ENCODE measurements around the gene VAV2. TPM values are rescaled to one million over a fixed set of nuclear protein-coding genes. Genes with fewer than 3 reads are reported as not detected.

Gene VAV2
- total RNA-seq, 1 experiment from 2014 or later: 4.4 TPM

- in situ Hi-C loops (cut with HindIII; ENCODE audit: low pct_unique_long_range_greater_than_20kb, low sequenced_read_pairs): loop anchor here (25.0 kb wide), 1 partner anchor 231 kb away; no protein-coding TSS in a partner anchor
- DNase-seq (ENCODE audit: low read depth, low spot score): no peak
These were observed 210.9 kb downstream of the VAV2 start for GRCh38 chr9:133780962-133781827.

DNA sequence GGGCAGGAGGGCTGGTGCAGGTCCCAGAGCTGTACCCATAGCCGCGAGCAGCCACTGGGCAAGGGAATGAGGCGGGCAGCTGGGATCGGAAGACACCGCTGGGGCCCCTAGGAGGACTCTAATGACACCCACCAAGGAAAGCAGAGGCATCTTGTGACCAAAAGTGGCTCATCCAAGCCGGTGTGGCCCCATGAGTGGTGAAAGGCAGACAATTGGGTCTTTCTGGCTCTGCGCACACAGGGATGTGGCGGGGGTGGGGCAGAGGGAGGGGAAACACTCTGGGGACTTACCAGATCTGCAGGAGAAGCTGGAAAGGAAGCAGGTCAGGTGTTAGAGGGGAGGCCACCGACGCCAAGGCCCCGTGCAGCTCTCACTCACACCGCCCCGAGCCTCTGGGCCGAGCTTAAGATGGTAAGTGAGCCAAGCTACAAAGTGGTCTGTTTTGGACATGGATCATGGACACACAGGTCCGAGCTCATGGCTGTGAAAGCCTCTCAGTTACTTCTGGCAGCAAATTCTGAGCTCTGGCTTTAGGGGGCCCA lies 211.6 kb downstream of the VAV2 start:
- DNase-seq (ENCODE audit: low read depth, low spot score): no peak
- in situ Hi-C loops (cut with HindIII; ENCODE audit: low pct_unique_long_range_greater_than_20kb, low sequenced_read_pairs): loop anchor here (25.0 kb wide), 1 partner anchor 232 kb away; no protein-coding TSS in a partner anchor

DNA sequence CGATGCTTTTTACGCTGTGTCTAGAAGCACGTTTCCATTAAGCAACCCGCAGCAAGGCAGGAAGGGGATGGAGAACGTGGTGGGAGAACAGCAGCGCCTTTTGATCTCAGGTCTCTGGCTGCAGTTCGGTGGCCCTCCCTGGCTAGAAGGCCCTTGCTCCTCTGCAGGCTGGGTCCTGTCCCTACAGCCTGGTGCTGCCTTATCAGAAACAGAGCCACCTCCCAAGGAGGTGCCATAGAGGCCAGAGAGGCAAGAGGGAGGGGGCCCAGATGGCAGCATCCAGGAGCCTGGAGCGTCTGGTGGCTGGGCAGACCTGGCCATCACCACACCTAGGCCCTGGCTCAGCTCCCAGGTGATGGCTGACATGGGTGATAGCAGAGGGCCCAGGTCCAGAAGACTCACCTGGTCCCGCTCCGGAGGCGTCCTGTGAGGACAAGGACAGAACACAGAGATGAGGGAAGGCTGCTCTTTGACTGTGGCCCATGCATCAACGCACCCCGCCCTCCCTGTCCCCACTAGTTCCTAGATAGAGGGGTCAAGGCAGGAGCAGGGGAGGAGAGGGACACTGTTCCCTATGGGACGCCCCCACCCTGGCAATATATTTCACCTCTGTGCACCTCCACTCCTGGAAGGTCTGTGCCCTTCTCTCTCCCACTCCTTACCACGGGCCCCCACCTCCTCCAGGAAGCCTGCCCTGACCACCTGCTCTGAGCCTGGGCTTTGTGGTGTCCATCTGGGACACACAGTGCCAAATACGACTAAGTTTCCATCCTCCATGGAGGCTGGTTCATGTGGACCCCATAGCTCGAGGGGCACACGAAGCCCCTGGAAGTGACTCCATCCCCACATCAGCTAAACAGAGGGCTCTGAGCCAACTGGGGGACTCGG lies 212.4 kb downstream of the VAV2 start:
- no peak for DNase-seq (ENCODE audit: low read depth, low spot score)
- in situ Hi-C loops (cut with HindIII; ENCODE audit: low pct_unique_long_range_greater_than_20kb, low sequenced_read_pairs): loop anchor here (25.0 kb wide), 1 partner anchor 233 kb away; no protein-coding TSS in a partner anchor

DNA sequence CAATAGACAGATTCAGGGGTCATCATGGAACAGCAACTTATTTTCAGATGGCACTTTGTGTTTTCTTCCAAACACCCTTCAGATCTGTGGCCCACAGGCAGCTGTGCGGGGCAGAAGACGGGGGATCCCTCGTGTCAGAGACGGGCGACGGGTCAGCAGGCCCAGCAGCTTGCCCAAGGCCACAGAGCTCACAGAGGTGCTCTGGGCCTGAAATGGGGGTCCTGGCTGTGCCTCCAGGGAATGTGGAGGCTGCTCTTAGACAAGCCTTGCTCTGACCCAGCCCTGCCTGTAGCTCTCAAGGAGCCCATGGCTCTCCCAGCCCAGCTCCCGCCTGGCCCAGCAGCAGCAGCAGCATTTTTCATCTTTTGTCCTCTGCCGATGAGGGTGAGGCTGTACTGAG lies 213.0 kb downstream of the VAV2 start:
- in situ Hi-C loops (cut with HindIII; ENCODE audit: low pct_unique_long_range_greater_than_20kb, low sequenced_read_pairs): loop anchor here (25.0 kb wide), 1 partner anchor 233 kb away; no protein-coding TSS in a partner anchor

DNA sequence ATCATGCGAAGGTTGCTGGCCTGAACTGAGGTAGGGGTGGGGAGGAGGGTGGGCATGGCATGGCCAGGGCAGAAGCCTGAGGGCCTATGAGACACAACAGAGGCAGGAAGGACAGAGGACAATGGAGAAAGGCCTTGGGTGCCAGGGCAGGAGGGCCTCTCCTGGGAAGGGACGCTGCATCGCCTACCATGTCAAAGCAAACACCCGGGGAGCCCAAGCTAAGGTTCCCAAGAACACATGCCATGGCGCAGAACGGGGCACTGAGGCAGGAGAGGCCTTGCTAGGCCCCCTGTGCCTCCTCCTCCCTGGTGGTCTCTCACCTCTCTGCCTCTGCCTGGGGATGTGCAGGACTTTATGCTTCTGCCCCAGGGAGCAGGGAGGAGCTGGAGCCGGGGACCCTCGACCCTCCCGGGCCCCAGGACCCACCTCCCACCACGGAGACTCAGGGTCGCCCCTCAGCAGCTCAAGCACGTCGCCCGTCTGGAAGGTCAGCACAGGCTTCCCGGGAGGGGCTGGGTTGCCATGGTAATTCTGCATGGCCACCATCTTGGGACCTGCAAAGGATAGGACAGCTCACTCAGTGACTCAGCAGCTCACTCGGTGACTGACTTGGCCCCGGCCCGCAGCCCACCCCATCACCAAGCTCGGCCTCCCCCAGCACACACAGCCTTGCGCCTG lies 213.6 kb downstream of the VAV2 start:
- in situ Hi-C loops (cut with HindIII; ENCODE audit: low pct_unique_long_range_greater_than_20kb, low sequenced_read_pairs): loop anchor here (25.0 kb wide), 1 partner anchor 234 kb away; no protein-coding TSS in a partner anchor
- no peak for DNase-seq (ENCODE audit: low read depth, low spot score)

More for the DNA sequence above, 213.0 kb downstream of the VAV2 start:
- no peak for DNase-seq (ENCODE audit: low read depth, low spot score)

DNA sequence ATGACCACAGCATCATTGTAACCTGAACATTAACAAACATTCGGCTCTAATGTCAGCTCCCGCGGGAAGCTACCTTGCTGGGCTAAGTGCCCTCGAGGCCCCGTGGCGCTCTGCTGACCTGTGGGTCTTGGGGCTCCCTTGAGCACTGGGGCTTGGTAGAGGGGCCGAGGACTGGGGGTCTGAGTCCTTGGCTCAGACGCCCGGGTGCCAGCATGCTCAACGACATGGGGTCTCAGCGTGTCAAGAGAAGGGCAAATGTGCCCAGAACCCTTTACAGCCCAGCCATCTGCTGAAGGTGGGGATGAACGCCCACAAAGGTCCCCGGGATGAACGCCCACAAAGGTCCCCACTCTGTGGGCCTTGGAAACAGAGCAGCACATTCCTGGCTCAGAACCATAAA lies 214.3 kb downstream of the VAV2 start:
- in situ Hi-C loops (cut with HindIII; ENCODE audit: low pct_unique_long_range_greater_than_20kb, low sequenced_read_pairs): loop anchor here (25.0 kb wide), 1 partner anchor 234 kb away; no protein-coding TSS in a partner anchor
- DNase-seq (ENCODE audit: low read depth, low spot score): no peak

DNA sequence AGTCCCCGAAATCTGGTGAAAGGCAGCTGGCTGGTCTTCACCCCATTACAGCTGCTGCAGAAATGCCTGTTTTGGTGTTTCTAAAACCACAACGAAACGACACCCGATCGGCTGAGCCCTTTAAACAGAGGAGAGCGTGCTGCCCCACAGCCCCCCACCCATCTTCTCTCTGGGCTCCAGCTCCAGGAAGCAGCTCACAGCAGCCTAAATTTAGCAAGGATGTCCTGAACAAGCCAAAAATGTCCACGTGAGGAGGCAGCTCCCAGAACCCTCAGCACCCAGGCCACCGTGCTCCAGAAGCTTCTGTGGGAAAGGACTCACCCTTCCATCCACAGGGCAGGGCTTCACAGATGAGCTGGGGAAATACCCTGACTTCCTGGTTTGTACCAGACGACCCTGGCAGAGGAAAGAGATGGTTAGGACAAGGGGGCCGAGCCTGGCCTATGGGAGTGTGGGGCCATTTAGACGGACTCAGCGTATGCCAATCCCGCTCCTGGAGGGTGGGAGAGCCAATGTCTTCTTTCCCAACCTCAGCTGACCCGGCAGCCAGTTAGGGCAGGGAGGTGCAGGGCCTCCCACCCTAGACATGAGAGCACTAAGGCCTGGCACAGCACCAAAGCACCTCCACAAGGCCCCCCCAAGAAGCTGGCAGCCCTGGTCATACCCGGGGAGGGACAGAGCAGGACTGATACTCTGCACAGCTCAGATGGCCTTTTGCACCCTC lies 214.9 kb downstream of the VAV2 start:
- no peak for DNase-seq (ENCODE audit: low read depth, low spot score)
- in situ Hi-C loops (cut with HindIII; ENCODE audit: low pct_unique_long_range_greater_than_20kb, low sequenced_read_pairs): loop anchor here (25.0 kb wide), 1 partner anchor 235 kb away; no protein-coding TSS in a partner anchor

DNA sequence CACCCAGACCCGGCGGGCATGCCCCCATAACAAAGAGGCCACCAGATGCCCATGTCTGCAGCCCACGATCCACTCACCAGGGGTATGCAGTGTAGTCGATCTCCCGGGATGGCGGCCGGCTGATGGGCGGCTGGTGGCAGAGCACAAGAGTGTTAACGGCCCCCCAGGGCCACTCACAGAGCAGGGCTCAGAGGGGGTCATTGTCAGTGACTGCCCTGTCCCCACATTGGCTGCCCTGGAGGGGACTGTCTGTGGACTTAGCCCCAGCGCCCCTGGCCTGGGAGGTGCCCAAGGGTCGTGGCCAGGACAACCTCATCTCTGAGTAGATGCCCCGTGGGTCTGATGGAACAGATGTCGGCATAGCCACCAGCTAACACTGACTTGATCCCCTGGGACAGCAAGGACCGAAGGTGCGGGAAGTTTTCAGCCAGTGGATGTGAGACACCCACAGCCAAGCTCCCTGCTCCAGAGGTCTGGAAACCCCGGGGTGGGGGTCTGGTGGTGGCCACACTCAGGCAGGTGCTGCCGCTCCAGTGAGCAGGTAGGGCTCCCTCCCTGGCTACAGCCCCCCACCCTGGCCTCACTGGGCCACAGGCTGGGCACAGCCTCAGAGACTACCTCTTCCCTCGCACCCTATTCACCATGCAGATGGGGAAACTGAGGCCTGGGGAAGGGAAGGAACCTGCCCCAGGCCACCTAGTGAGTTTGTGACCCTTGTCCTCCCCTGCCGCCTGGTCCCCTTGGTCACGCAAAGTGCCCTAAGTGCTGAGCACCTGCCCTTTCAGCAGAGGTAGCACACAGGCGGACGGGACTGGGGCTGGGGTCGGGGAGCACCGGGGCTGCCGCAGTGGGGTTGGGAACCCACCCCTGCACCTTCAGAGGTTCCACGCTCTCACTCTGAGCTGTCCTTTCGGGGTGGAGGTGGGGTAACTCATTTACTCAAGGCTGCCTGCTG lies 215.9 kb downstream of the VAV2 start:
- in situ Hi-C loops (cut with HindIII; ENCODE audit: low pct_unique_long_range_greater_than_20kb, low sequenced_read_pairs): loop anchor here (25.0 kb wide), 1 partner anchor 236 kb away; no protein-coding TSS in a partner anchor
- no peak for DNase-seq (ENCODE audit: low read depth, low spot score)

DNA sequence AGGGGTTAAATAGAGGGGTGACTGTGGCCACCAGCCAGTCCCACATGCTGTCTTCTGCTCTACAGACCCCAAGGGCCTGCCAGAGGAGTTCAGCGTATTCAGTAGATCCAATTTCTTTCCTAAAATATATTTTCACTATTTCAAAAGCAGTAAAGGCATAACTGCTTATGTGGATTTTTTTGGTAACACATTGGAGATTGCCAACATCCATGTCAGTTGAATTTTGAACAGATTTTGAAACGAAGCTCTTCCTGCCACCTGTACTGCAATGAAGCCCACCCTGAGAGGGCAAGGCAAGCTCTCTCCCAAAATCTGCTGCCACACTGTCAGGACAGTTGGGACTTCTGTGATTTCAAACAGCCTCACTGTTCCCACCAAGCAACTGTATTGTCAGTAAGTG lies 216.8 kb downstream of the VAV2 start:
- in situ Hi-C loops (cut with HindIII; ENCODE audit: low pct_unique_long_range_greater_than_20kb, low sequenced_read_pairs): loop anchor here (25.0 kb wide), 1 partner anchor 237 kb away; no protein-coding TSS in a partner anchor
- DNase-seq (ENCODE audit: low read depth, low spot score): no peak

DNA sequence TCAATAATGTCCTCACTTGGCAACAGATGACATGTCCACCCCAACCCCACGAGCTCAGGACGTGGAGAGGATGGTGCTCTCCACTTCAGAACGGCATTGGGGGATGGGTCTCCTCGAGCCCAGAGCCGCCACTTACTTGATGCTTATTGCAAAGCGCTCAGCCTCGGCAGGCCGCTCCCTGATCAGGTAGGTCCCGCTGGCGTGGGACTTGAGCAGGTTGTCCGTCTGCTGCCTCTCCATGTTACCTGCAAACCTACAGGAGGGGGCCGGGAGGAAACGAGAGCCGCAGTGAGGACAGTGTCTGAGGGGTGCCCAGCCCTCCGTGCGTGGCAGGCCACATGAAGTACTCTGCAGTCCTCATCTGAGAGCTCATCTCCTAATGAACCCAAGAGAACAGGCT lies 217.3 kb downstream of the VAV2 start:
- in situ Hi-C loops (cut with HindIII; ENCODE audit: low pct_unique_long_range_greater_than_20kb, low sequenced_read_pairs): loop anchor here (25.0 kb wide), 1 partner anchor 238 kb away; no protein-coding TSS in a partner anchor

DNA sequence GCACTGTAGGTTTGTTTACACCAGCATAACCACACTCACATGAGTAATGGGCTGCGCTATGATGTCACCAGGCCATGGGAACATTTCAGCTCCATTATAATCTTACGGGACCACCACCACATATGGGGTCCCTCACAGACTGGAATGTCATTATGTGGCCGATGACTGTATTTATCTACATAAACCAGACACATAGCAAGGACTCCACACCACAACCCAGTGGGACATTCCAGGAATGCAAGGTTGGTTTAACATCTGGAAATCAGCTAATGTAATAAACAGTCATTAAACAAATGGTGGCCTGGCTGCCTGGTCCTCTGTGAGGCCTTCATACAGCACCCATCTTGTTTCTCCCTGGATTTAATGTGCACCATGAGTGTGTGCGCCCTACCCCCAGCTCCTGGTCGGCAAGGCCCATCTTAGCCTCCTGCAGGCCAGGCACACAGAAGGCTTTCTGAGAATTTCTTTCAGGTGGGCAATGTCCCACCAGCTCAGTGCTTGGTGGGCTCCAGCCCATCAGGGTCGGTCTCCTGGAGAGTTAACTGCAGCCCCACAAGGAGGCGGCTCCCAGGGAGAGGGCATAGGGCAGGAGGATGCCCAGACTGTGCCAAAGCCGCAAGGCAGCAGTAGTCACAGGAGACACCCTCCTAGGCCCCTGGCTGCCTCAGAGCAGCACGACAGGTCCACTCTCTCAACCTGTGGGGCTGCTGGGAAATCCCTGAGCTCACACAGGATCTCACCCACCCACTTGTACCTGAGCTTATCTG lies 218.1 kb downstream of the VAV2 start:
- in situ Hi-C loops (cut with HindIII; ENCODE audit: low pct_unique_long_range_greater_than_20kb, low sequenced_read_pairs): no loop called here
- DNase-seq (ENCODE audit: low read depth, low spot score): no peak

More for the DNA sequence above, 217.3 kb downstream of the VAV2 start:
- DNase-seq (ENCODE audit: low read depth, low spot score): no peak

- in situ Hi-C loops (cut with HindIII; ENCODE audit: low pct_unique_long_range_greater_than_20kb, low sequenced_read_pairs): no loop called here
- no peak for DNase-seq (ENCODE audit: low read depth, low spot score)
These were observed 219.5 kb downstream of the VAV2 start for GRCh38 chr9:133772581-133772980.

DNA sequence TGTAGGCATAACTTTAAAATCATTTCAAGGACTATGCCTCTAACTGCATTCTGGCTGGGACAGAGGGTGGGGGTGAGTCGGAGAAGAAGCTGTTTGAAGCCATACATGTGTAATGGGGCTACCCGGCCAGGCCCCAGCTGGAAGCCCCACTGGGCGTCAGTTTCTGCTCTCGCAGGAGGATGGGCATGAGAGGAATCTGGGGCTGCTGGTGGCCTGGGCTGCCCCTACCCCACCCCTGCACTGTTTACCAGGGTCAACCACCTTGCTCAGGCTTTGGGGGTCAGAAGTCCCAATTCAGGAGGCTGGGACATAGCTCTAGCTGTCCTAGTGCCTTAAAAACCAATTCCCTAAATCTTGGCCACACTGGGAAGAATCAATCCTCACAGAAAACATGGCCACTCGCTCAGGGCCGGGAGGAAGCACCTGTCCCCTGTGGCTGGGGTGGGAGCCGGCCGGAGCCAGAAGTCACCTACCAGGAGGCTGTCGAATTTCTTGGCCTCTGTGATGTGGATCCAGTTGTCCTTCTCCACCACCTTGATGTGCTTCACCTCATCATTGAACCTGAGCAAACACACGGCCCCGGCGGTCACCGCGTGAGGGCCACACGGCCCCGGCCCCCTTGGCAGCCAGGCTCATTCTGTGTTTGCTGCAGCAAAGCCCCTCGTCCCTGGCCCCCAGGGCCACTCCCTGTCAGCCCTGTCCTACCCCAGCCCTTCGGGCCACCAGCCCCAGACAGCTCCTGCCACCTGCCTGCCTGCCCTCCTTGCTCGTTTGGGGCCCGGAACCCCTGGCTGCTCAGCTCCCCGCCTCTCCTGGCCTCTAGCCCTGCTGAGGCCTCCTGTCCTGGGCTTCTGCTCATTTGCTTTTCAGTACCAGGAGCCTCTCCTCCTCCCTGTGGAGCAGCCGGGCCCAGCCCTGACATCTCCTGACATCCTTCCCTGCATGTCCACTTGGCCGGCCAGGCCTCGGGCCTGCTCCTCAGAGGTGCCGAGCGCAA lies 220.3 kb downstream of the VAV2 start:
- in situ Hi-C loops (cut with HindIII; ENCODE audit: low pct_unique_long_range_greater_than_20kb, low sequenced_read_pairs): no loop called here
- no peak for DNase-seq (ENCODE audit: low read depth, low spot score)

All from SK-MEL-5 (cell line).